ENCODE results near the gene TNFRSF17. TPM values are rescaled to one million over a fixed set of nuclear protein-coding genes. Genes with fewer than 3 reads are reported as not detected.
A peak's percentile ranks its signal among the peaks of the same experiment; 100 is the strongest.

Gene TNFRSF17
- total and polyA plus RNA-seq, 10 of the 15 experiments (the other 5 are each of a cell fraction or from before 2014, with no cell fraction given): 106 to 461 (median 179) TPM

- peak; percentile 42; the same call in 1 of the 2 replicates for TF ChIP-seq RELB (IDR thresholded peaks at IDR 0.05; ENCODE audit: low read depth)
- TF ChIP-seq BHLHE40 (IDR thresholded peaks at IDR 0.05; ENCODE audit: borderline replicate concordance in 1 of 2, low read depth in 2 of 2, low read length in 1 of 2): no peak
- no peak for TF ChIP-seq CHD1 (IDR thresholded peaks at IDR 0.05; ENCODE audit: low read depth, low read length)
Measured at GRCh38 chr16:11979013-11979672, 14.1 kb downstream of the TNFRSF17 start (continued).

- ChIA-PET RAD21 (ENCODE audit: unreplicated experiment) (interaction anchor here (0.6 to 5.9 kb wide), 6 partner anchors 10 to 225 kb away, joined by 3 to 162 read pairs (median 4); partner anchors contain the start of gene TNFRSF17), POLR2A (interaction anchor here (0.6 to 6.0 kb wide), 5 partner anchors 11 to 760 kb away, joined by 3 to 171 read pairs (median 4); partner anchors contain the start of gene TNFRSF17), CTCF (interaction anchor here (1.5 to 5.6 kb wide), 4 partner anchors 12 to 31 kb away, joined by 6 to 73 read pairs (median 7); partner anchors contain the start of gene TNFRSF17), SMC1A (ENCODE audit: uncharacterized antibody, unreplicated experiment) (interaction anchor here (0.7 to 5.9 kb wide), 6 partner anchors 9 to 21 kb away, joined by 3 to 162 read pairs (median 7); partner anchors contain the start of gene TNFRSF17)
- FAIRE-seq: peak; percentile 83
- in situ Hi-C loops (cut with MboI): no loop called here
- H3K36me3 ChIP-seq (ENCODE audit: control insufficient read depth in 2 of 2, insufficient read depth in 2 of 2, low read length in 1 of 2): peaks cover 0 to 2% of the 10 kb centered on the region in 2 experiments; a peak in 2 of 4 replicates
- H3K79me2 ChIP-seq (ENCODE audit: control insufficient read depth, insufficient read depth, low read length): peaks cover 81% of the 10 kb centered on the region
- ATAC-seq: peak; percentile 66
- no peak overlapping the region for H2AFZ ChIP-seq (ENCODE audit: control insufficient read depth, low read depth, low read length)
- WGBS (ENCODE audit: insufficient coverage, insufficient replicate concordance, low lambda C conversion rate, missing lambda C conversion rate): 2% methylated on average over 5 of the region's 5 CpGs
- peak overlapping the region; percentile 88 for H3K27ac ChIP-seq (ENCODE audit: control insufficient read depth, insufficient read depth)
- no peaks in the 10 kb centered on the region; the same call in 2 of the 3 replicates for H3K9me3 ChIP-seq (replicated peaks; ENCODE audit: control insufficient read depth, insufficient read depth, low read length)
- no peaks in the 10 kb centered on the region for H3K27me3 ChIP-seq (replicated peaks in 1 of 2; ENCODE audit: control insufficient read depth in 2 of 2, insufficient read depth in 2 of 2, low read length in 1 of 2)
- peaks cover 14% of the 10 kb centered on the region for H3K4me1 ChIP-seq (ENCODE audit: control insufficient read depth, insufficient read depth, low read length)
- H3K4me3 ChIP-seq: peak overlapping the region; percentile 96; the same call in 1 of the 2 replicates
- peak; percentile 85 for DNase-seq (ENCODE audit: low read depth, low spot score)
- H4K20me1 ChIP-seq (ENCODE audit: control insufficient read depth, insufficient read depth): no peaks in the 10 kb centered on the region
- BruUV-seq (replicated peaks): no TSS peak
- intact Hi-C loops (cut with micrococcal nuclease; ENCODE audit: unreplicated experiment): loop anchor here (1.0 kb wide), 1 partner anchor 15 kb away; the partner anchor contains the start of gene TNFRSF17
- H3K9ac ChIP-seq (ENCODE audit: control insufficient read depth, insufficient read depth, low read length): peak overlapping the region; percentile 79
- H3K4me2 ChIP-seq (ENCODE audit: control insufficient read depth, insufficient read depth): peak overlapping the region; percentile 80
- 0 out of 2 replicates have a peak, but pooled peaks have one; percentile 13 for TF ChIP-seq NKRF (conservative IDR thresholded peaks at IDR 0.05)
- no peak for TF ChIP-seq ZNF384 (IDR thresholded peaks at IDR 0.05; ENCODE audit: borderline replicate concordance, low read depth, low read length)
- no peak for TF ChIP-seq KAT2A (conservative IDR thresholded peaks at IDR 0.05; ENCODE audit: control insufficient read depth, low read depth, low read length)
- peak; percentile 35; the same call in 1 of the 2 replicates for TF ChIP-seq ATF7 (IDR thresholded peaks at IDR 0.05; ENCODE audit: low read depth)
- TF ChIP-seq ELK1 (IDR thresholded peaks at IDR 0.05; ENCODE audit: low read depth, low read length): no peak
- TF ChIP-seq ETV6 (conservative IDR thresholded peaks at IDR 0.05 in 1 of 2, IDR thresholded peaks at IDR 0.05 in 1 of 2; ENCODE audit: borderline replicate concordance in 1 of 2, low read depth in 1 of 2): 0 out of 4 replicates have a peak, but pooled peaks of 1 of the 2 experiments have one; percentile 18
- TF ChIP-seq SMARCA5 (IDR thresholded peaks at IDR 0.05): no peak
- TF ChIP-seq BHLHE40 (IDR thresholded peaks at IDR 0.05; ENCODE audit: borderline replicate concordance in 1 of 2, low read depth in 2 of 2, low read length in 1 of 2): peak; percentile 35 to 55; a peak in 3 of 4 replicates
- TF ChIP-seq CREM (IDR thresholded peaks at IDR 0.05; ENCODE audit: low read depth): peak; percentile 49; the same call in 1 of the 2 replicates
- peak; percentile 39 to 47; a peak in 2 of 4 replicates for TF ChIP-seq IKZF2 (IDR thresholded peaks at IDR 0.05)
- peak; percentile 81 for TF ChIP-seq CREB1 (IDR thresholded peaks at IDR 0.05; ENCODE audit: low read depth)
- 0 out of 2 replicates have a peak, but pooled peaks have one; percentile 12 for TF ChIP-seq ESRRA (IDR thresholded peaks at IDR 0.05; ENCODE audit: low read length)
Measured at GRCh38 chr16:11980136-11980844, 15.3 kb downstream of the TNFRSF17 start.
